ENCODE data around the gene RECQL5.
A peak's percentile ranks its signal among the peaks of the same experiment; 100 is the strongest.
"Not testable (repeated sequence)": the region's sequence is repeated elsewhere in the genome, so short reads cannot be mapped to it uniquely, and the experiment has no call there.

RECQL5 gene

DNA sequence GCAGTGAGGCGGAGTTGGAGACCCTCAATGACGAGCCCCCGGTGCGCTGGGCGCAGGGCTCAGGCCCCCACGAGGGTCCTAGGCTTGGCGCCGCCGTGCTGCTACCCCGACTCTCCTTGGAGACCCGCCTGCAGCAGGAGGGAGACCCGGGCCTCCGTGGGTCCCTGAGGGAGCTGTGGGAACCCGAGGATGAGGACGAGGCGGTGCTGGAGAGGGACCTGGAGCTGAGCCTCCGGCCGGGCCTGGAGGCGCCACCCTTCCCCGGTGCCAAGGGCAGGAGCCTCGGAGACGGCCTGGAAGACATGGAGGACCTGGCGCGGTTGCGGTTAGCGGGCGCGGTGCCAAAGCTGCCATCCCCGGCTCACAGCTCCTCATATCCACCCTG is 77.0 kb downstream of the RECQL5 start:
- DNase-seq = no peak

DNA sequence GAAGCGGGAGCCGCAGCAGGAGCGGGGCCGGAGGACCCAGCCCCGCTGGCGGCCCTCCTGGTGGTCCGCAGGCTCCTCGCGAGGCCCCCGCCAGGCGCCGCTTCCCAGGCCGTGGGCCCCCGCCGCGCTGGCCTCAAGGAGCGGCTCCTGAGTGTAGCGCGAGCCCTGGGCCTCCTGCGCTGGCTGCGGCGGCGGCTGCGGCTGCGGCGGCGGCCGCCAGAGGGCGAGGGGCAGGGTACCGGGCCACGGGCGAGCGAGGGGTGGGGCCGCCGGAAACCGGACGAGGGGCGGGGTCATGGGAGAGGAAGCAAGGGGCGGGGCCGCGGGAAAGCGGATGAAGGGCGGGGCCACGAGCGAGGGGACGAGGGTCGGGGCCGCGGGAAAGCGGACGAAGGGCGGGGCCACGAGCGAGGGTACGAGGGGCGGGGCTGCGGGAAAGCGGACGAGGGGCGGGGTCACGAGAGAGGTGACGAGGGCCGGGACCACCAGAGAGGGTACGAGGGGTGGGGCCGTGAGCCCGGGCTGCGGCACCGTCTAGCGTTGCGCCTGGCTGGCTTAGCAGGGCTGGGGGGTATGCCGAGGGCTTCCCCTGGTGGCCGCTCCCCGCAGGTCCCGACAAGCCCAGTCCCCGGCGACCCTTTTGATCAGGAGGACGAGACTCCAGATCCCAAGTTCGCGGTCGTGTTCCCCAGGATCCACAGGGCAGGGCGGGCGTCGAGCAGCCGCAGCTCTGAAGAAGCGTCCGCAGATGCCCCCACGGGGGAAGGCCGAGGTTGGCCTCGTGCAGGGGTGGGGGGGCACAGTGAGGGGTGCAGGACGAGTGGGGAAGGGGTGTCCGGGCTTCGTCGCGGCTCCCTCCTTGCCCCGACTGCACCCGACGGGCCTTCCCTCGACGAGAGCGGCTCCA is 77.7 kb downstream of the RECQL5 start:
- DNase-seq = peak; percentile 95 to 97

DNA sequence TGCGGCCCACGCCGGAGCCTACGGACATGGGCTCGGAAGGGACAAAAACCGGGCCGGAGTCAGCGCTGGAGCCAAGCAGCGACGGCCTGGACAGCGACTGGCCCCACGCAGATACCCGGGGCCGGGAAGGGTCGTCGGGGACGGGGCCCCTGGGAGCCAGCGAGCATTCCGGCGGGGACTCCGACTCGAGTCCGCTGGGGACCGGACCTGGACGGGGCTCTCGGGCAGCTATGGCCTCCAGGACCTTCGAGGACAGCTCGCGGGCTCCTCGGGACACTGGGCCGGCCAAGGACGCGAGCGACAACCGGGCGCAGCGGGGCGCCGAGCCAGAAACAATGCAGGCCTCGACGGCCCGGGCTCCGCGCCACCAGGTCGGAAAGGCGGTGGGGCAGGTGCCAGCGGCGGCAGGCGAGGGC is 78.3 kb downstream of the RECQL5 start:
- no peak for DNase-seq

DNA sequence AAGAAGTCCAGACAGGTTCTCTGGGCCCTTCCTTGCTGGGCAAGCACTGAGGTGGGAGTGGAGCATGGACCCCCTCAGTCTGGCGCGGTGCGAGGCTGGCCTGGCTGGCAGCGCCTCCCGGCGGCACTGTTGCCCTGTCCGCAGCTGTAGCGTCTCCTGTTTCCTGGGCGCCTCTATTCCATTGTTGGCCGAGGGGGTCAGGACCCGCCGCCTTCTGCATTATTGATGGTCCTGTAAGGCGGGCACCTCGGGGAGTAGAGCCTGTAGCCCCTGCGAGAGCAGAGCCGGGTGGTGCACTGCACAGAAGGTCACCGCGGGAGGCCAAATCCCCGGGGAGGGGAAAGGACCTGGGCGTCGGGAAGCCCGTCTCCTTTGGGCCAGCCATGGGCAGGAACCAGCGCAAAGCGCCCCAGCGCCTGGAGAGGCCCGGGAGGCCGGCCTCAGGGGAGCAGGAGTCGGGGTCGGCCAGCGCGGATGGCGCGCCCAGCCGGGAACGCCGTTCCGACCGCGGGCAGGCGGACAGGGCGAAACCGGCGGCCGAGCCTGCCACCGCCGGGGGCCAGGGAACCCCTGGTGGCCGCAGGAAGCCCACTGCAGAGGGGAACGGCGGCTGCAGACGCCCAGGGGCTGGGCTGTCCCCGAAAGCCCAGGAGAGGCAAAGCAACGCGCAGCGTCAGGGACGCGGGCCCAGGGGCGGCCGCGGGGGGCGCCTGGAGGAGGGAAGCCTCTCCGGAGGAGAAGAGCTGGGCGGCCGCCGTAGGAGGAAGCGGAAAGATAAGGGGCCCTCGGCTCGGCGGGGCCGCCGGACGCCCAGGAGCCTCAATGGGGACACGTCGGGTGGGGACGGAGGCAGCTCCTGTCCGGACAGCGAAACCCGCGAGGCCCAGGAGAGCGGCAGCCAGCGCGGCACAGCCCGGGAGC is 79.0 kb downstream of the RECQL5 start, which contains the start of gene MYO15B:
TSS of gene MYO15B (plus strand) at position 126 of the 921 bp plus-strand sequence. CDS start at position 384, 258 bp downstream.
- peak; percentile 68 to 78 for DNase-seq

DNA sequence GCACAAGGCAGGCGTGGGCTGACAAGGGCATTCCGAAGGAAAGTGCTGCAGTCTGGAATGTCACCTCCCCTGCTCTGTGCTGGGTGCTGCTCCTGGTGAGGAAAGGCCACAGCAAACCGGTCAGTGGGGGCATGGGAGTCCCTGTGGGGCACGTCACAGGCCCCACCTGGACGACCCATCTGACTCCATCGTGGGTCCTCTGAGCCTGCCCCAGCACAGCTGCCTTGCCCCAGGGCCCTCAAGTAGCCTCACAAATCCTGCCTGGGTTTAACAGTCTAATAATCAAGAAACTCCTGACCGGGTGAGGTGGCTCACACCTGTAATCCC is 82.1 kb downstream of the RECQL5 start:
- DNase-seq = no peak

DNA sequence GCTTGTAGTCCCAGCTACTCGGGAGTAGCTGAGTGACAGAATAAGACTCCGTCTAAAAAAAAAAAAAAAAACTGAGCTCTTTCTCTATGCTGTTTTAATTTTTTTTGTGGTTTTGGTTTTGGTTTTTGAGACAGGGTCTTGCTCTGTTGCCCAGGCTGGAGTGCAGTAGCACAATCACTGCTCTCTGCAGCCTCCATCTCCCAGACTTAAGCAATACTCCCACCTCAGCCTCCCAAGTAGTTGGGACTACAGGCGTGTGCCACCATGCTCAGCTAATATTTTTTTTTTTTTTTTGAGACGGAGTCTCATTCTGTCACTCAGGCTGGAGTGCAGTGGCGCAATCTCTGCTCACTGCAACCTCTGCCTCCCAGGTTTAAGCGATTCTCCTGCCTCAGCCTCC is 83.8 kb downstream of the RECQL5 start:
- not testable (repeated sequence) for DNase-seq

DNA sequence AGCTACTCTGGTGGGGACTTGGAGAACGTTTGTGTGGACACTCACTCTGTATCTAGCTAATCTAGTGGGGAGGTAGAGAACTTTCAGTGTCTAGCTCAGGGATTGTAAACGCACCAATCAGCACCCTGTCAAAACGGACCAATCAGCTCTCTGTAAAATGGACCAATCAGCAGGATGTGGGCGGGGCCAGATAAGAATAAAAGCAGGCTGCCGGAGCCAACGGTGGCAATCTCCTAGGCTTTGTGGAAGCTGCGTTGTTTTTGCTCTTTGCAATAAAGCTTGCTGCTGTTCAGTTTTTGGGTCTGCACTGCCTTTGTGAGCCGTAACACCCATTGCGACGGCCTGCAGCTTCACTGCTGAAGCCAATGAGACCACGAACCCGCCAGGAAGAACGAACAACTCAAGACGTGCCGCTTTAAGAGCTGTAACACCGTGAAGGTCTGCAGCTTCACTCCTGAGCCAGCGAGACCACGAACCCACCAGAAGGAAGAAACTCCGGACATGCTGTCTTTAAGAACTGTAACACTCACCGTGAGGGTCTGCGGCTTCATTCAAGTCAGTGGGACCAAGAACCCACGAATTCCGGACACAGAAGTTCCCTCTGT is 85.7 kb downstream of the RECQL5 start:
- DNase-seq = not testable (repeated sequence)
